IPS DF 4.7 (cell line): ENCODE results near the gene RAD51B.

Source experiments
- DNase-seq: peaks from one replicate; pipeline ENCODE4 v3.0.0-alpha.2; 2013; ENCODE audit warnings: low spot score; ENCODE audit errors: extremely low read depth

Gene RAD51B

DNA sequence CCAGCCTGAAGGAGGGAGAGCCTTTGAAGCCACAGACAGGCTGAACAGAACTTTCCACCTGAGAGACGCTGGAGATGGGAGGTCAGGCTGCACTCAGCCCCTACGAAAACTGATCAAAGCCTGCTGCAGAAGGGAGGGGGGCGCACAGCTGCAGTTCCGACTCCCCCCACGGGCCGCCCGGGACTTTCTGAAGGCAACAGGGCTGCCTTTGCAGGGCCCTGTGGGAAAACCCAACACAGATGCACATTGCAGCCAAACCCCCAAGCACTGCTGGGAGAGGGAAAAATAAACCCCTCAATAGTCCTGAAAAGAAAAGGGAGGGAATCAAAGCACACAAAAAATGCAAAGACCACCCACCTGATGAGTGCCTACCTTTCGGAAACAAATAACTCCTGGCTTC lies 682.7 kb downstream of the RAD51B start:
- DNase-seq, result no peak

DNA sequence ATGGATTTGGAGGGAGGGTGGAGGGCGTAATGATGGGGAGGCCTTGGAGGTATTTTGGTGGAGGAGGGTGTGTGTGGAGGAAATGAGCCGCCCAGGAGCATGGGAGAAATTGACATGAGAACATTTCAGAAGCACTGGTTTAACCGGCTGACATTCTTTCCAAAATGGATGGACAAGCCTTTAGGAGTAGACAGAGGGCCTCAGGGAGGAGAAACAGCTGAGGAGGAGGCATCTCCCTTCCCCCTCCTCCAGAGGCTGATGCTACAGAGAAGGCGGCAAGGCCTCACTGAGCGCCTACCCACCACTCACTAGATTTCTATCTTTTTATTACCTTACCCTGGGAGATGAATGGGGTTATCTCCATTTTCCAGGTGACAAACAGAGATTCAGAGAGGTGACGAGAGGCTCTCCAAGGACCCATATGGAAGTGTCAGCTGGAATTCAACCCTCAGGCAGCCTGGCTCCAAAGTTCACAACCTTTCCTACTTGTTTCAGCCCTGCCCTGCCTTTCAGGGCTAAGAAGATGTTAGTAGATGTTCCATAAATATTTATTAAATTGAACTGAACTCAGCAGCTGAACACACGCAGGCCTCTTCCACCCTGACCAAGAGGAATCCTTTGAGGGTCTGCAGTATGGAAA lies 683.7 kb downstream of the RAD51B start:
- DNase-seq, result no peak

DNA sequence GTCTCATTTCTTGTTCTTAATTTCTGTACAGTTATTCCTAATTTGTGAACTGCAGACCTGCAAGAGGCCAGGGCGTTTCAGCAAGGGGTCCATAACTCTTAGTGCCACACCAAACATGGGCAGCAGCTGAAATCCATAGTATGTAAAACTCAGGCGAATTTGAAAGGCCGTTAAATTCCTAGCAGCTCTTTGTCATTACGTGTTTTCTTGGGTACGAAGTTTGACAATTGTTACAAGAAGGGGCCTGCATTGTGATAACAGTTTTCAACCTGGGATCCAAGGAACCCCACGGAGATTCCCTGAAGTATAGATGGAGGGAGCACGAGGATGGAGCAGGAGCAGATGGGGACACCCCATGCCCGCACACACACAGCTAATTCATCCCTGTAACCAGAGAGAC lies 685.3 kb downstream of the RAD51B start:
- no peak for DNase-seq

DNA sequence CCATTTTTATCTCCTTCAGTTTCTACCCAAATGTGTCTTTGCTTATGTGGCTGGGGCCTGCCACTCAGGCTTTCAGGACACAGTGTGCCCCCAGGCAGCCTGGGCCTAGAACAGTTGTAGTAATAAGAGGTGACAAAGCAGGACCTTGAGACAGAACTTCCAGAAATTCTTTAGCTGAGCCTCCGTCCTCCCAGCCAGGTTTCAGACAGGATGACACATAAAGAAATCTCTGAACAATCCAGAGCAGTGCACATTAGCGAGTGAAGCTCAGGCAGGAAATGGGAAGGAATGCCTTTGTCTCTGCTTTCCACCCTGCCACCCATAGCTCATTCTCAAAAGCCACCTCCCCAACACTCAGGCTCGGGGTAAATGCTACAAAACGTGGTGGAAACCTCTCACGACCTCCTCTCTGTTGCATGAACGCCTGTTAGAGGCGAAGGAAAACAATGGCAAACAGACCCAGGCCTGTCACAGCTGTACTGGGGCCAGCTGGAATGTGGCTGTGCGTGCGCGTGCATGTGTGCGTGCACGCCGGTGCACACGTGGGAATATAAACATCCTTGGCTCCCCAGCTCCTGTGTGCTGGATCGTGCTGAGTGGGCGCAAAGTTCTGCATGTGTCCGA lies 686.6 kb downstream of the RAD51B start:
- no peak for DNase-seq

DNA sequence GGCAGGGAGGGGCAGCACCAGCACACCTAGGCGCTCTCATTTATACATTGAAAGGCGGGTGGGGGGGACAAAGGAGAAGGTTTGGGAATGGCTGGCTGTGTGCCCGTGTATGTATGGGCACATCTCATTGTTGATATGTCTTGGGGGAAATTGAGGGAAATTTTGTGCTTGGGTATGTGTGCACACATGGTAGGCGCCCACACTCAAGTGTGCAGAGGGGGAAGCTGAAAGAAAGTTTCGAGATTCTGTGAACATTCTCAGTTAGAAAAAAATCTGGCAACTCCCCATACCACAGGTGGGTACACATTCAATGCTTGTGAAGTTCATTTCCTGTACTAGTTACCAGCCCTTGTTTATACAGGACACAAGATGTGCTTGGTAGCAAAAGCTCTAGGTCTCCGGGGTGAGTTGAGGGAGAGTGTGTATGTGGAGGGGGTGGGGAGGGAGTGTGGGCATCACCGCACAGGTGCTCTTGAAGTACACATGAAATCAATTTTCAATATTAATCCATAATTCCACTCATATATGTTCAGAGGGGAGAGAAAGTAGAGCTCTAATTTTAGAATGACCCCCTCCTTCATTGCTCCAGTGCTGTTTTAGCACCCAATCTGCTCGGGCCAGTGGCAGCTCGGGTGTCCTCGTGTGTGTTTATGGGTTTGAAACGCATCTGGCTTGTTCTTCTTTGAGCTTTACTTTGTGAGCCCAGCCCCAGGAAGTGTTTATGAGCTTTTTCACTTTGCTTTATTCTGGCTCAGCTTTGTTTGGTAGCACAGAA lies 687.3 kb downstream of the RAD51B start:
- DNase-seq, result no peak

DNA sequence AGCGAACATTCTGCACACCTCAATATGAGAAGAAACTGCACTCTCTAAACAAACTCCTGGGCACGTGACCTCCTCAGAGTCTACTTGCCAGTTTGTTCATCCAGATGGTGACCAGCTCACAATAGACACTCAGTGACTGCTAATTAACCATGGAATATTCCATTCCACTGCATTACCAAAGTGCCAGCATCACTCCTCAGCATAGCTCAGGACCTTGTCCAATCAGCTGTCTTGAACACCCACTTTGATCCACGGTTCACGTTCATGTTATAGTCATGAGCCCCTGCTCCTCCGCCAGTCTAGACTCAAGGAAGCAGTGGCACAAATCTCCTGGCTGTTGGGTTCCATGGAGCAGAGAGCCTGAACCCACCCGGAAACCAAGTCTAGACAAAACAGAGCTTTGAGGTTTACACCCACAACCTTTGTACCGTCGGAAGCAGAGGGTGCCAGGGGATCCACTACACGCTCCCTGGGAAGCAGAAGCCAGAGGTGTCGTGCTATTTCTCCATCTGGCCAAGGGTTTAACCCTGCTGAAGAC lies 688.0 kb downstream of the RAD51B start:
- no peak for DNase-seq

DNA sequence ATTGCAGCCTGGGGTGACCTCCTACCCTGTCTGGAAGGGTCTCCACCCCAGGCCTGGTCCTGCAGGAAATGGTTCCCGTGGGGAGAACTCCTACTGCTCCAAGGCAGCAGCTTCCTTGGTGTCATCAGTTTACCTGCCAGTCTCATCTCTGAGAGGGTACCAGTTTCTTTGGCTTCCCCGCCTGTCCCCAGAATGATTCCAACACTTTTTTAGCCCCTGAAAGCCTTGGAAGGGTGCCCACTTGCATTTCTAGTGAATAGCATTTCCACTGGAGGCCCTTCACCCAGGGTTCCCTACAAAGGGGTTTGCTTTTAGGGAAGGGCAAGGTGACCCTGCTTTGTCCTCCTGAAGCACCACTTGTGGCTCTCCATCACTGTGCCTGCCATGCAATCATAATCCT lies 689.0 kb downstream of the RAD51B start:
- DNase-seq, result no peak

DNA sequence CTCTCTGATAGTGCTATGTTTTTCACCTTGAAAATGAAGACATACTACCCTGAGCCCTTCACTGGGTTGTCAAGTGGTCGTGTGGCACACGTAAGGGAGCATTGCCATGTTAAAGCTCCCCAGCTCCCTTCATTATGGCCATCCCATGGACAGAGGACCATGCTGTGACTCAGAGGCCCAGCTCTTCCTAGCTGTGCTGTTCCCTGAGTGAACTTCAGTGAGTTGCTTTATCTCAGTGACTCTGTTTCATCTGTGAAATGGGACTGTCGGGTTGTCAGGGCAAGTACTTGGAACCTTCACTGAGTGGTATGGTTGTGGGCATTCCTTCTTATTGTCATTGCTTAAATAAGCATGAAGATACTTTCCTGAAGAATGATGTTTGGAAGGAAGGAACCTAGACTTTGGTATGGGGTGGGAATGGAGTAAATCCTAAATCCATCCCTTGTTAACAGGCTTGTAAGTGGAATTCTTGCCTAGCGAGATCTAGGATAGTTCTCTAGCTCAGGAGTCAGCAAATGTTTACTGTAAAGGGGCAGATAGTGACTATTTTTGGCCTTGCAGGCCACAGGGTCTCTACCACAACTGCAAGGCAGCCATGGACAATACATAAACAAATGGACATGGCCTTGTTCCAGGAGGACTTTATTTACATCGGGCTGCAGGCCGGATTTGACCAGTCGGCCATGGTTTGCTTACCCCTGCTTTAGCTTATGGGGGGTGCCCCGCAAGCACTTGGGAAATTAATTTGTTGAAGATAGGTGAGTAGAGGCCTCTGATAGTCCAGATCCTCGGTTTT lies 689.8 kb downstream of the RAD51B start:
- DNase-seq, result no peak

DNA sequence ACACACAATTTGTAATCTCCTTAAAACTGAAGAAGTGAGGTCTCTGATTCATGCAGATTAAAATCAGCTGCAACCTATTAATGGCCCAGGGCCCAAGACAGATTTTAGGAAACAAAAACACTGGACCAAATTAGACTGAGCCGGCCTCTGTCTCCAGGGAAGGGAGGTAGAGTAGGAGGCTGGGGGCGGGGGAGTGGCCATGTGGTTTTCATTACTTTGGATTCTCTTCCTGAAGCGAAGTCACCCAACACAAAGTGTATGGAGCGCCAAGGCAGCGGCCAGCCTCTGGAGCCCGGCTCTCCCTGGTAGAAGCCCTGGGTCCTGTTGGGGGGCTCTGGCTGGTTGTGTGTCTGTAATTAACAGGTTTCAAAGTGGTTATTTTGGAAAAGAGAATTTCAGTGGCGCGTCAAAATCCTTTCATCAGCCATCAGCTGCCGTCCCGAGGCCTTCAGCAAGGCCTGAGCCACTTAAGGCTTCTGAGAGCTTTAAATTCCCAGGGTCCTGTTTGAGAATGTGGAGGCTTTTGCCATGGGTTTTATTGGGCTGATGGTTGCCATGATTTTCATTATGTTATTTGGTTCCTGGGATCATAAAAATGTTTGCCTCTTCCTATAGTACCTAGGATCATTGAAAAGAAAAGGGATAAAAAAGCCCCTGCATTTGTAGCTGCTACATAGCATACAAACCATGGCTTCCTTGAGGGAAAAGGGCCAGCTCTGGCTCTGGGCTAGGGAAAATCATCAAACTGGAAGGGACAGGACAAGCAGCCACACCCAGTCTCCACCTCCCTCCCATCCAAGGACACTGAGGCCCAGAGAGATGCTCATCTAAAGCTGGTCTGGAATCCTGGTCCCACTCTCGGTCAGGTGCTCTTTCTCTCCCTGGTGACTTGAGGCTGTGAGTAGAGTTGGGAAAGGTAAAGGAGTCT lies 690.9 kb downstream of the RAD51B start:
- DNase-seq, result no peak

DNA sequence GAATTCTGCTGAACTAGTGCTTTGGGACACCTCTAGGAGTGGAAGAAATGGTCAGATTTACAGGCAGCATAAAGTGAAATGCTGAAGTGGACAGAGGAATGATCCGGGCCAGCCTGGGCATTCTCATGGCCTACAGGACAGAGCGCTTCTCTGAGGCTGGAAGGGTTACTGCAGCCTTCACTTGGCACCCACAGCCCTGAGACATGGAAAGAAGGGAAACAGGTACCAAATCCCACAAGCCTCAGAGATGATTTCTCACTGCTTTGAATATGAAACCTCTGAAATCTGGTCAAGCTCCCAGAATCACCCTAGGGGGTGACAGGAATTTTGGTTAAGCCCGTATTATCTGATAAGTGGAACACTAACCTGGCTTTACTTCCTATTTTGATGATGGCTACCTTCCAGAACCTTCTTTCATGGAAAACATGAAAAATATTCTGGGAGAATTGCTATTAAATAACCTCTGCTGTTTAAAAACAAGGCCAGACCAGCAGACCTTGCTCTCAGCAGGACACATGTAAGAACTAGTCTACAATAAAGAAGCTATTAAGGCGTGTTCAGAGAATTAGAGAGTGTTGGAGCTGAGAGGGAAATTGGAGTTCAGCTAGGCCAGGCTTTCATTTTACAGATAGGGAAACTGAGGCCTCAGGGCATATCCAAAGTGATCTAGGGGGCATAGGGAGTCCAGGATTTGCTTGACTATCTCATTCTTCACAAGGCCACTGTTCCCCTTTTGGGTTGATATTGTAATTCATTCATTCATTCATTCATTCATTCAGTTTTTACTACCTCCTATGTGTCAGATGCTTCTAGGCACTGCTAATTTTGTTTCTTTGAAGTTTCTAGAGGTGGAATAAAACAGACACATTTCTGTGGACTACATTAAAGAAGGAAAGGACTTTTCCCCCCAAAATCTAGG lies 691.8 kb downstream of the RAD51B start:
- no peak for DNase-seq

DNA sequence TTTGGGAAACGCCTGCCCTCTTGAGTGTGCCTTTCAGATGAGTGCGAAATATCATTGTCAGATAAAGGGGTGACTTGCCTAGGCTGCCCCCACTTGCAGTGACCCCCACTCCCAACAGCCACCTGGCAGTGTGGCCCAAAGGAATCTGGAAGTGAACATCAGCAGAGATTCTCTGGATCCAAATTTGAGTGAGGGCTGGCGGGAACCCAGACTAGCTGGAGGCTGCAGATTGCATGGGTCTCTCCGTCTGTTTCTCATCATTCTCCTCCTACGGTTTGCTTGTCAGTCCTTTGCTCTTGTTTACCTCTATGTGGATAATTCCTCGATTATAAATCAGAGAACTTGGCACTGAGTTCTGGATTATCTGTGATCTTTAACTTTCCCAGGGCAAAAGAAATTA lies 692.5 kb downstream of the RAD51B start:
- DNase-seq, result no peak

DNA sequence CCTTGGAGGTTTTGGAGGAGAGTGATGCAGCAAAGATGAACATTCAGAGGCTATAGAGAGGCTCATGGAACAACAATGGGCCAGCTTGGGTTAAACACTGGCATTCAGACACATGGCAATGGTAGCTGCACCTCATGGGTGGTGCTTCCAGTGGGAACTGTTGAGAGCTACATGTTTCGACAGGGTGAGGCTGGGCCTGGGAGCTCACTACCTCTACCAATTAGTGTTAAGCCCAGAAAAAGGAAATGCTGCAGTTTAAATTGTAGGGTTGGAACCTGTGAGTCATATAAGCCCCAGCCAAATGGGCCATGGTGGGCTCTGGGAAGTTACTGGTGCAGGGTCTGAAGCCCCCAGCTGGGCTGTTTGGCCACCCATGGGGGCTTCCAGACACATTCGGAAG lies 693.6 kb downstream of the RAD51B start:
- no peak for DNase-seq

DNA sequence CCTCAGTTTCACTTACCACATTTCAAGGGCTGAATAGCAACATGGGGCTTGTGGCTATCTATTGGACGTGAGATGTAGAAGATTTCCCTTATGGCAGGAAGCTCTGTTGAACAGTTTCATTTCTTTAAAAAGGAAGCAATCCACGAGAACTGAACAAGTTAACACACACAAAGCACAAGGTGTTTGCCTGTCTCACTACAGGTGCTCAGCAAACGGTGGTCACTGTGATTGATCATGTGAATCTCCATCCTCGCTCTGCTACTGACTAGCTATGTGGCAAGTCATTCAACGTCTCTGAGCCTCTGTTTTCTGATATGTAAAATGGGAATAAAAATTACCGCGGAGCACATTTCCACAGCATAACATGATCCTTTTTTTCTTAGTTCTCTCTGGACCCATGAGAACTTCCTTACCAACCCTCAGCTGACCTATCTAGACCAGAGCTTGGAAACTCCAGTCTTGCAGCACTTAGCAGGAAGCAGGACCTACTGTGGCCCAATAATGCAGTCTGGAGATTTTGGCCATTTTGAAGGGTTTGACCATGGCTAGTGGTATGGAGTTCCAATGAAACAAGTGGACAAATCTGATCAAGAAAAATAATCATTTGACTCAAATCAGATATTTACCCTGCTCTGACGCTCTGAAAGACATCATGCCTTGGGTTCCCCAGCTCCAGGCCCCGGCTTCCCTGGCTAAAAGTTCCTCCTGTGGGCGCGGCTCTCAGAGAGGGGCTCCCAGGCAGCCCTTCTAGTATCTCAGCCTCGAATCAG lies 694.4 kb downstream of the RAD51B start:
- no peak for DNase-seq

DNA sequence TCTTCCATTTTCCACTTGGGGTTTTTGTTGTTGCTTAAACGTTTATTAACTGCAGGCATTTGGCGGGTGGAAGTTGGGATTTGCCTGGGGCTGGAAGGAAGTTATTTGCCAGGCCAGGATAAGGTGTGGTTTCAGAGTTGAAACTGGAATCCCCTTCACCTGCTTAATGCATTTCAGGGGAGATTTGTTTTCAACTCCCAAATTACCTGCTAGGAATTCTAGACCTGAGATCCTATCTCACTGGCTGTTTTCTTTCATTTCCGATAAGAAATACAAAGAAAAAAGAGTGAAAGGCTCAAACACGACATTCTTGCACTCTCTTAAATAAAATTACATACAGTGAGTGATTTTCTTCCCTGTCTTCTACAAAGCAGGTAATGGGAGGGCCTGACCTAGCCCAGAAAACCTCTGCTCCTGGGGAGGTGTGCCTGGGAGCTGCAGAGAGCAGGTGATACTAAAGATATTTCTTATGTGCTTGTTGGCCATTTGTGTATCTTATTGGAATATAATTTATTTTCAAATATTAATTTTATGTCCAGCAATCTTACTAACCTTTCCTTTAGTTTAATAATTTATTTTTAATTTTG lies 695.1 kb downstream of the RAD51B start:
- DNase-seq, result no peak

DNA sequence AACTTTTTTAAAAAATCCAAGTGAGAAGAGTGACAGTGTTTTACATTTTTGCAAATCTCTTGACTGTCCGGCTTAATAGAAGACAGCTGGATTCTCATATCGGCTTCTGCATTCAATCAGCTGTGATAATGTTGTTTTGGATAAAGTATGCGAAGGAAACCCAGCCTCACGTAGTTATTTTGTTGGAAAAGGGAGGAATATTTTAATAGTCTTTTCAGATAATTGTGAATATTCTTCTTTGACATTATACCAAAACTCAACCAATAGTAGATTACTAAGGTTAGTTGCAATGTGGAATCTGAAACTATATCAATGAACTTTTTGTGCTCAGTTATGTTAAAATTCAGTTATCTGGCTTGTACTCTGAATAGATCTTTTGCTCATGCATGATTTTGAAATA lies 696.8 kb downstream of the RAD51B start:
- no peak for DNase-seq

DNA sequence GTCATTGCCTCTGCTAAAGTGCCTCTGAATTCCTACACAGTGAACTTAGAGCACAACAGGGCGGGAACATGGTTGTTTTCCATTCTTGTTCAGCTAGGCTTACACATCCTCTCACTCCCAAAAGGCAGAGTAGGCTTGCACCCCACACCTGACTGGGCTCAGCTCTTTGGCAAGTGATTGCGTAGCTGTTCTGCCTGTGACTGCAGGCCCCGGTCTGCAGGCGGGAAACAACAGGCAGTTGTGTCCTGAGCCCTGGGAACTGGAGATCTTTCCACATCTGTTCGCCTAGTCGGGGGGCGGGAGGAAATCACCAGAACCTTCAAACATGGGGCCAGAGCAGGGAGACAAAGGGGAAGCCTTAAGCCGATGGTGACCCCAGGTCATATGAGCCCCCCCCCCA lies 698.6 kb downstream of the RAD51B start:
- no peak for DNase-seq

DNA sequence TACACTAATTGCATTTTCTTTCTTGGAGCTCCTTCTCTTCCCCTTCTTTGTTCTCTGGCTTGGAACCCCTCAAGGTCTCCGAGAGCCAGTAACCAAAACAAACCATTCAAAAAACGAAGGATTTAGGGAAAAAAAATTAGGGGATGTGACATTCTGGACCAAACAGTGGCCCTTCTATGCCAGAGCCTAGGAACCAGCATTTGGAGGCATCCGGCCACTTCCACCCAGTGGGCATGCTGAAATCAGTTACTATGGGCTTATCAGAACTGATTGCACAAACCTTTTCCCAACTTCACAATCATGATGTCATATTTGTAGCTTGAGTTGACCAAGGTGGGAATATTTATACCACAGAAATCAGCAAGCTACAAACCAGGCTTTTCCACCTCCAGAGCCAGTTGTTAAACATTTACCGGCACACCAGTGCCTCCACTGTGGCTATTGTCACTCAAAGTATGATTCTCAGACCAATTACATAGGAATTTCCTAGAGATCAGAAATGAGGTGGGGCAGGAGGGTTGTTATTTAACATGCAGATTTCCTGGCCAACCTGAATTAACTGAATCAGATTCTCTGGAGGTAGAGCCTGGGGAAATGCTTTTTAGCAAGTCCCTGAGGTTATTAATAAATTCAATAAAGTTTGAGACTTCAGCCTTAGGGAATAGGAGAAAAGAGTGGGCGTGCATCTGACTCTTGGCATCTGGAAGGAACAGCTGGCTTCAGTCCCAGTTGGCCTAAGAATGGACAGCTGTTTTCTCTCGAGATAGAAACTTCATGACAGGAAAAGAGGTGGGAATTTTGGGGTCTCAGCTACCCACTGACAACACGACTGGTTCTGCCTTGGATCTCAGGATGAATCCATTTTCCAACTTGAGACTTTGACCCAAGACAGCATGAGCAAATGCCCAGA lies 699.4 kb downstream of the RAD51B start:
- DNase-seq, result no peak
